Mucosa of rectum (tissue), 2 donors: Measurements from ENCODE around the gene FHIT.

Source experiments
- H3K27ac ChIP-seq, 2 donors: one replicate each; pipeline ENCODE4 v1.7.0; 2013; ENCODE audit warnings: inconsistent platforms in 2 of 2, low read depth in 2 of 2, low read length in 2 of 2
- H3K27me3 ChIP-seq, 2 donors: one replicate each; pipeline ENCODE4 v1.7.0; 2013; ENCODE audit warnings: low read length in 2 of 2; ENCODE audit not compliant: control insufficient read depth in 2 of 2, insufficient read depth in 2 of 2
- H3K36me3 ChIP-seq, 2 donors: one replicate each; pipeline ENCODE4 v1.7.0; 2013; ENCODE audit warnings: low read length in 2 of 2; ENCODE audit not compliant: control insufficient read depth in 2 of 2, insufficient read depth in 2 of 2
- H3K4me1 ChIP-seq, 2 donors: one replicate each; pipeline ENCODE4 v1.7.0; 2013; ENCODE audit warnings: low read length in 2 of 2, mild to moderate bottlenecking in 1 of 2; ENCODE audit not compliant: control insufficient read depth in 2 of 2, insufficient read depth in 2 of 2
- H3K4me3 ChIP-seq, 2 donors: one replicate each; pipeline ENCODE4 v1.7.0; 2013; ENCODE audit warnings: low read length in 2 of 2
- H3K9ac ChIP-seq, 2 donors: one replicate each; pipeline ENCODE4 v1.7.0; 2013; ENCODE audit warnings: low read length in 2 of 2, low read depth in 1 of 2, mild to moderate bottlenecking in 1 of 2
- H3K9me3 ChIP-seq, 2 donors: one replicate each; pipeline ENCODE4 v1.7.0; 2013; ENCODE audit warnings: low read length in 2 of 2; ENCODE audit not compliant: control insufficient read depth in 2 of 2
- donor health status: healthy.
- donor health status: Normal muscosa, but diverticular disease.

FHIT gene

GRCh38 chr3:60504827-60505457 is 746.3 kb downstream of the FHIT start:
- Histone ChIP-seq H3K36me3 (no peaks in the 10 kb centered on the region), H3K9ac (no peak overlapping the region), H3K4me1 (no peaks in the 10 kb centered on the region), H3K27me3 (no peaks in the 10 kb centered on the region), H3K4me3 (no peak overlapping the region), H3K9me3 (no peaks in the 10 kb centered on the region), H3K27ac (no peak overlapping the region)

- H3K4me1 ChIP-seq: no peaks in the 10 kb centered on the region
- H3K27ac ChIP-seq: no peak overlapping the region
- no peak overlapping the region for H3K4me3 ChIP-seq
- no peaks in the 10 kb centered on the region for H3K9me3 ChIP-seq
- H3K9ac ChIP-seq: no peak overlapping the region
- H3K36me3 ChIP-seq: no peaks in the 10 kb centered on the region
- no peaks in the 10 kb centered on the region for H3K27me3 ChIP-seq
Observed at GRCh38 chr3:60501314-60501713, 749.9 kb downstream of the FHIT start.

GRCh38 chr3:60497902-60498301 is 753.4 kb downstream of the FHIT start:
- no peaks in the 10 kb centered on the region for H3K9me3 ChIP-seq
- no peaks in the 10 kb centered on the region for H3K4me1 ChIP-seq
- H3K27ac ChIP-seq: no peak overlapping the region
- H3K36me3 ChIP-seq: no peaks in the 10 kb centered on the region
- no peak overlapping the region for H3K4me3 ChIP-seq
- no peaks in the 10 kb centered on the region for H3K27me3 ChIP-seq
- H3K9ac ChIP-seq: no peak overlapping the region

- H3K4me1 ChIP-seq: no peaks in the 10 kb centered on the region
Observed at GRCh38 chr3:60490992-60491391, 760.3 kb downstream of the FHIT start.

GRCh38 chr3:60475096-60475495 is 776.2 kb downstream of the FHIT start:
- no peaks in the 10 kb centered on the region for H3K9me3 ChIP-seq
- H3K4me3 ChIP-seq: no peak overlapping the region
- no peak overlapping the region for H3K27ac ChIP-seq
- no peak overlapping the region for H3K9ac ChIP-seq
- H3K36me3 ChIP-seq: no peaks in the 10 kb centered on the region
- no peaks in the 10 kb centered on the region for H3K4me1 ChIP-seq
- no peaks in the 10 kb centered on the region for H3K27me3 ChIP-seq

More at GRCh38 chr3:60490992-60491391, 760.3 kb downstream of the FHIT start:
- Histone ChIP-seq H3K27ac (no peak overlapping the region), H3K27me3 (no peaks in the 10 kb centered on the region), H3K9me3 (no peaks in the 10 kb centered on the region), H3K9ac (no peak overlapping the region), H3K4me3 (no peak overlapping the region), H3K36me3 (no peaks in the 10 kb centered on the region)

GRCh38 chr3:60469481-60469880 is 781.8 kb downstream of the FHIT start:
- Histone ChIP-seq H3K36me3 (no peaks in the 10 kb centered on the region), H3K27me3 (no peaks in the 10 kb centered on the region), H3K9me3 (no peaks in the 10 kb centered on the region), H3K27ac (no peak overlapping the region), H3K9ac (no peak overlapping the region), H3K4me3 (no peak overlapping the region), H3K4me1 (no peaks in the 10 kb centered on the region)

- Histone ChIP-seq H3K36me3 (no peaks in the 10 kb centered on the region), H3K4me3 (no peak overlapping the region), H3K9ac (no peak overlapping the region), H3K27ac (no peak overlapping the region), H3K27me3 (no peaks in the 10 kb centered on the region), H3K9me3 (no peaks in the 10 kb centered on the region), H3K4me1 (no peaks in the 10 kb centered on the region)
Observed at GRCh38 chr3:60463685-60464084, 787.6 kb downstream of the FHIT start.

GRCh38 chr3:60461267-60461666 is 790.0 kb downstream of the FHIT start:
- no peaks in the 10 kb centered on the region for H3K27me3 ChIP-seq
- H3K4me1 ChIP-seq: no peaks in the 10 kb centered on the region
- no peak overlapping the region for H3K27ac ChIP-seq
- no peak overlapping the region for H3K9ac ChIP-seq
- H3K4me3 ChIP-seq: no peak overlapping the region
- H3K36me3 ChIP-seq: no peaks in the 10 kb centered on the region
- H3K9me3 ChIP-seq: no peaks in the 10 kb centered on the region

- Histone ChIP-seq H3K27ac (no peak overlapping the region), H3K4me3 (no peak overlapping the region), H3K9me3 (no peaks in the 10 kb centered on the region), H3K27me3 (no peaks in the 10 kb centered on the region), H3K9ac (no peak overlapping the region), H3K36me3 (no peaks in the 10 kb centered on the region), H3K4me1 (no peaks in the 10 kb centered on the region)
Observed at GRCh38 chr3:60456180-60456579, 795.1 kb downstream of the FHIT start.

- Histone ChIP-seq H3K4me1 (no peaks in the 10 kb centered on the region), H3K36me3 (no peaks in the 10 kb centered on the region), H3K27me3 (no peaks in the 10 kb centered on the region)
Observed at GRCh38 chr3:60453326-60453725, 797.9 kb downstream of the FHIT start.

GRCh38 chr3:60448696-60449095 is 802.6 kb downstream of the FHIT start:
- Histone ChIP-seq H3K27ac (no peak overlapping the region), H3K36me3 (no peaks in the 10 kb centered on the region), H3K27me3 (no peaks in the 10 kb centered on the region), H3K9ac (no peak overlapping the region), H3K9me3 (no peaks in the 10 kb centered on the region), H3K4me1 (no peaks in the 10 kb centered on the region), H3K4me3 (no peak overlapping the region)

More at GRCh38 chr3:60453326-60453725, 797.9 kb downstream of the FHIT start:
- Histone ChIP-seq H3K4me3 (no peak overlapping the region), H3K9me3 (no peaks in the 10 kb centered on the region), H3K27ac (no peak overlapping the region), H3K9ac (no peak overlapping the region)
